NCI-H82 treated with DMSO at 0.1 percent for 48 hours (cell line): ENCODE data around the gene DDAH1.
"Not testable (repeated sequence)": the region's sequence is repeated elsewhere in the genome, so short reads cannot be mapped to it uniquely, and the experiment has no call there.

Experiments
- DNase-seq: peaks from one replicate; lab custom pipeline; 2025; ENCODE audit not compliant: unreplicated experiment; lab: John Stamatoyannopoulos, UW

DDAH1 gene

DNA sequence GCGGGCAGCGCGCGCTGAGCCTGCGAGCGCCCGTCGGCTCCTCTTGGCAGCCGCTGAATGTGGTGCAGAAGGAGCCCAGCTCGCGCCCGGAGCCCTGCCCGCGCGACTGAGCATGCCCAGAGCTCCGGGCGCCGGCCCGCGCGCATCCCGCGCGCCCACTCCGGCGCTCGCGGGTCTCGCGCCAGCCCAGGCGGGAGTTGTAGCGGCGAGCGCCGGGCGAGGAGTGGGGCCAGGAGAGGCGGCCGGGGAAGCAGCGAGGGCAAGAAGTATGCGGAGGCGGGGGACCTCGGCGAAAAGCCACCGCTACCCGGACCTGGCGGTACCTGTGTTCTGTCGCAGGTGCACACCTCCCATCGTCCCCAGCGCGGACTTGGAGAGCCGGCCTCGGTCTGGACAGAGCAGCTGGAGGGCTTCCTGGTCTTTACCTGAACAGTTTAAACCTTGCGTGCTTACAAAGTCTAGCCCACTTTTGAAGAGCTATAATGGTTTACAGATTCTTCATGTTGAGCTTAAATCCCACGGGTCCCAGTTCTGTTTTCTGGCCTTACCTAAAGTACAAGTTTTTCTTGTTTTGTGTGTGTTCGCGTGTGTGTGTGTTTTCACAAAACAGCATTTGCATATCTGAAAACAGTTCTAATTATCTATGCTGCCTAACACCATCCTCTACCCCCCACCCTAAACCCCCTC lies at the start of gene DDAH1:
TSS of gene DDAH1 (minus strand) at position 61 of the 687 bp plus-strand sequence. CDS start 114 bp downstream, outside the sequence.
- no peak for DNase-seq

DNA sequence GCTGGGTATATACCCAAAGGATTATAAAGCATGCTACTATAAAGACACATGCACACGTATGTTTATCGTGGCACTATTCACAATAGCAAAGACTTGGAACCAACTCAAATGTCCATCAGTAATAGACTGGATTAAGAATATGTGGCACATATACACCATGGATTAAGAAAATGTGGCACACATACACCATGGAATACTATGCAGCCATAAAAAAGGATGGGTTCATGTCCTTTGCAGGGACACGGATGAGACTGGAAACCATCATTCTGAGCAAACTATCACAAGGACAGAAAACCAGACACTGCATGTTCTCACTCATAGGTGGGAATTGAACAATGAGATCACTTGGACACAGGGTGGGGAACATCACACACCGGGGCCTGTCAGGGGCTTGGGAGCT lies 49.0 kb upstream of the DDAH1 start:
- DNase-seq = not testable (repeated sequence)

DNA sequence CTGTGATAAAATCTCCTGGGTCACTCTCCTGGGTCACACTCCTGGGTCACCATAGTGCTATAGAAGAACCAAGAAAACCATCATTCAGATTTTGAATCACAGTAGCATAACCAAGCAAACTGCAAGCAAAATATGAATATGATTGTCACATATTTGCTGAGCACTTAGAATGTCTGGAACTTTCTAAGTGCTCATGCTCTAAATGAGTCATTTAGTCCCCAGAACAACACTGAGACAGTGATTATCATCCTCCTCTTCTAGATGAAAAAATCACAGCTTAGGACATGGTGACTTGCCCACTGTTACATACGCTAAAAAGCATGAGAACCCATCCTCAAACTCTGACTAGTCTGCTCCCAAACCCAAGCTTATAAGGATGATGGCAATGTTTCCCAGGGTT lies 39.5 kb upstream of the DDAH1 start:
- DNase-seq = no peak

DNA sequence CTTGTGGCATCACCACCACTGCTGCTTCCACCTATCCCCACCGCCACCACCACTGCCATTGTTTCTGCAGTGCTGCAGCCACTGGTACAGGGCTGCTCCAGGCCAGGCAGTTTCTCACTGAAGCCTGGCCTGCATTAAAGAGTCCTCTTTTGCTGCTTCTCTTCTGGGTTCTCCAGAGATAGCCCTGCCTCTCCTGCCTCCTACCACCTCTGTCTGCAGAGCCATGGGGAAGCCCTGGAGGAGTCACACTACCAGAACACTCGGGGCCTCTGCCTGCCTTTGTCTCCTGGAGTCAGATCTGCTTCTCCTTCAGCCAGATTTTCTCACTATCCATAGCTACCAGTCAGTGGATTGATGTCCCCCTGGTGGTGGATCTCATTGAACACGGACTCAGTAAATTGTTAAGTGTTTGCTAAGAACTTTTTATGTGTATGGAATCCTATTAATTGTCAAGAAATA lies 37.7 kb upstream of the DDAH1 start:
- DNase-seq = peak; percentile 30

DNA sequence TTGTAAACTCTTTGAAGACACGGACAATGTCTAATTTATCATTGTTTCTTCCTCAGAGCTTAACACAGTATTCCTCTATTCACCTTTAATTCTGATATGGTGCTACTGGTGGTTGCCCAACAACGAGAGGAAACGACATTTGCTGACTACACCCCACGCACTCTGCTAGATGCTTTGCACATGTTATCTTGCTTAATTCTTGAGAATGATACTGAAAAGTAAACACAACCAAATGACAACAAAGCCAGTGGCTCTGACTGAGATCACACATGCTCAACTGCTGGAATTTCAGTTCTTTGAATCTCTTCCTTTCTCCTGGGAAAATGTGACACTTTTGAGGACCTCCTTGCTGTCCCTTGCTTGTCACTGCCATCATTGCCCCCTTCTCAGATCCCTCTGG lies 37.2 kb upstream of the DDAH1 start:
- no peak for DNase-seq

DNA sequence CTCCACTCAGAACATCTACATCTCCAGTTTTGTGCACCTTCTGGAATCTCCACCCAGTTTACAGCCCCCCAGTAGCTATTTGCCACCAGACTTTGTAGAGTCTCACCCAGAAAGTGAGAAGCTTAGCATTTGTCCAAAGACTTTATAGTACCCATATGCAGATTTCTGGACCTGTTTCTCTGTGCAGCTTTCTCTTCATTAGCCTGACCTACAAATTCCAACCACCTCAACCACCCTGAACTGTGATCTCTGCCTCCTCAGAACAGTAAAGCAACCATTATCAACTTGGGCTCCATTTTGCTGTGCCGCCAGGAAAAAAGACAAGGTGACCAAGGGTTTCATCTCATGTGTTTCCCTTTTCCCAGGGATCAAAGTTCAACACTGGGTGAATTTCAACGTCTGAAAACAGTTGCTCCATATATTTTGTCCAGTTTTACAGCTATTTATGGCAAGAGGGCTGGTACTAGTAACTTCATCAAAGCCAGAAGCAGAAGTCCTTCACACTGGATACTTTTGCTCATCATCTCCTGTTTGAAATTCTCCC lies 36.5 kb upstream of the DDAH1 start:
- no peak for DNase-seq

DNA sequence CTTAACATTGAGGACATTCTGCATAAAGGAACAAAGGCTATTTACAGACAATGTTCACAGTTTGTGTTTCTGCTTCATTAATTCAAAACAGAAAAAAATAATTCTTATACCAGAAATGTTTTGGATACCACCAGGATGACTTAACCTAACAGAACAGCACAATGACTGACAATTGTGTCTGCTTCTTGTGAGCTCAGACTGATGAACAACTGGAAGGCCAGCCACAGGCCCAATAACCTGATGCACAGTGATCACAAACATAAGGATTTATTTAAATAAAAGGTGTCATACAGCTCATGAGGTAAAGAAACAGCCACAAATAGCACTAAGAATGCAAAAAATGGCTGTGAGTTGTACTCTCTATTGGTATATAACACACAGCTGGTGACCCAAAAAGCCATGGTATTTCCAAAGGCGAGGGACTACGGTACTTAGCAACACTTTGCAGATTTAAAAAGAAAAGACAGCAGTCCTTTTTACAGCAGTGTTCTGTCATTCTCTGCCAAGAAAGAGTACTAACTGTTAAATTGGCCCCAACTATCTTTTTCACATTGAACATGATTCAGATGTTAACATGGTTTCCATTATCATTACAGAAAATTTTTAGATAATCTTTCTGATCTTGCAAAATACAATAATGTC lies 32.1 kb upstream of the DDAH1 start:
- DNase-seq = no peak

DNA sequence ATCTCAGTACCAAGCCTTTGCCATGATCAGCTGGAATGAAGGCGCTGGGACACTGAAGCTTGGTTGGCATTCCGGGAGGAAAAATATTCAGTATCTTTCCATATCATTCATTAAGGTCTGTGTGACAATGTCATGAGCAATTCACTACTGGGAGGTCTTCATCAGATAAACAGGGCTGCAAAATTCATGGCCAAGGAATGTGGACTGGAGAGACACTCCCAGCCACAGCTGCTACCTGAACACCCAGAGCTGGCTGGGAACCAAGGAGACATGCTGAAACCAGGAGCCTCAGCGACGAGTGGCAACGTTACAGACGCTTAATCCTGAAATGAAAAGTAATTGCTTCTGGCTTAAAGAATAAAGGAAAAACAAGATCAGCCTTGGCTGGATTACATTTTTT lies 30.6 kb upstream of the DDAH1 start:
- DNase-seq = peak; percentile 80

DNA sequence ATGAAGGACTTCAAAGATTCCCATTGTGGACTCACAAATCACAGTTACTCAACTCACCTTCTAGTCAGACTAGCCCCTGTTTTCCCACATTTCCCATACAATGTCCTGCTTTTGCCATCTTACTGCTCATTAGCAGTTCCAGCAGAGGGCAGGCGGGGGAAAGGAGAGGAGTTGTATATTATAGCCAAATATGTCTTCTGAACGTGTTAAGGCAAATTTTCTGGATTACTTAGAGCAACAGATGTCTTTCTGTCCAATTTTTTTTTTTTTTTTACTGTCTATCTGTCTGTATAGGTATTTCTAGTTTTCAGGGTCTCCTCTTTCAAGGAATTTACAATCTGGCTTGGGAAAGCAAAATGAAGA lies 29.9 kb upstream of the DDAH1 start:
- no peak for DNase-seq

DNA sequence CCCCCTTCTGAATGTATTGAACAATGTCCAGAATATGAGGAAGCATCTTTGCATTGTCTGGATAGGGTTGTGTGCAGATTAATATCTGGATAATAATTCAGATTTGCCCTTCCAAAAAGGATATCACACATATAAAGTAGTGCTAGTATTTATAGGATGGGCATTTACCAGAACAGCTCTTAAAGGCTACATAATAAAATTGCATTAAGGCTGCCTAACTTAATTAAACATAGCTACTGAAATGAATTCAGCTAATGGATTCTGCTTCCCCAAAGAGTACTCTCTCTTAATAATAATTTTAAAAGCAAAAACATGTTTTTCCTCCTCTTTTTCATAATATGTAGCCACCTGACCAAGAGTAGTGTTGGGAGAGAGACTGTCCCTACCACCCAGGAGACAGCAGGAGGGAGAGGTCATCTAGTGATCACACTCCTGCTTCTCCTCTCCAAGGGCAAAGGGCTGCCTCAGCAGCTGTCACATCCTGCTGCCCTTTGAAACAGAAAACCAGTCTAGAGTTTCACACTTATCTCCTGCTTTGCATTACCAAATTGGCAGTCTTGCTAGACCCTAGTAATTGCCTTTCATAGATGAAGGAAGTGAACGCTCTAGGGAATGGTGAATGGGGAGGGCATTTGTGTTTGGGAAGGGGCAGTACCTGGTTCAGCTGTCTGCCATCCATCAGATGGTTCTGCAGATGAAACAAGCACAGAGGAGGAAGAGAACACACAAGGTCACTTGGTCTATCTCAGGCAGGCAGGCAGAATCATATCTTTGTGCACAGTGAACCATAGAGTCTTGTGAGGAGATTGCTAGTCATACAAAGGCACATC lies 29.3 kb upstream of the DDAH1 start:
- peak; percentile 83 for DNase-seq

DNA sequence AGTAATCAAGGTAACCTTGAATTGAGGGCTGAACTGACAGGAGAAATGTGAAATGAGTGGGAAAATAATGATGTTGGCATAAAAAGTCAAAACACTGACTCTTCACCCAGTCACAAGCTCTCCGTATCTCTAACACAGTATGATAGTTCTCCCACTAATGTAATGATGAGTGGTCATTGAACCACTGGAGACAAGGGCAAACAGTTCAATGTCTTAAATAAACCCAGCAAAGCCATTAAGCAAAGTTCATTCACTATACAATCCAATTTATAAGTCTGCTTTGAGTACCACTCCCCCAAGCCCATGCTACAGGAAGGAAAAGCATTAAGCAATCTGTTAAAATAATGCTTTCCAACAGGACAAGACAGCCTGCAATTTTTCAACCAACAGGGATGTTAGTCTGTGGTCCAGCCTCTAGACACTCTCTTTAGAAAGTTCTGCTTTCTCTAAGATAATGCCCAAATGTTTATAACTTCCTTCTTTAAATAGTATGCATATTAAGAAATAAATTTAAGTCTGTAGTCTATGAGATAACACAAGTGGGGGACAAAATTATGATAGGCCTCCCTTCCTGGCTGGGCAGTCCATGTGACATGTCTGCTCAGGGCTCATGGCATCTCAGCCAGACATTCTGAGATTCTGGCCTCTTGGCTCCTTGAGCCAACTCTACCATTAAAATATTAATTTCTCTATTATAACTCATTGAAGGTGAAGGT lies 25.5 kb upstream of the DDAH1 start:
- peak; percentile 40 for DNase-seq

DNA sequence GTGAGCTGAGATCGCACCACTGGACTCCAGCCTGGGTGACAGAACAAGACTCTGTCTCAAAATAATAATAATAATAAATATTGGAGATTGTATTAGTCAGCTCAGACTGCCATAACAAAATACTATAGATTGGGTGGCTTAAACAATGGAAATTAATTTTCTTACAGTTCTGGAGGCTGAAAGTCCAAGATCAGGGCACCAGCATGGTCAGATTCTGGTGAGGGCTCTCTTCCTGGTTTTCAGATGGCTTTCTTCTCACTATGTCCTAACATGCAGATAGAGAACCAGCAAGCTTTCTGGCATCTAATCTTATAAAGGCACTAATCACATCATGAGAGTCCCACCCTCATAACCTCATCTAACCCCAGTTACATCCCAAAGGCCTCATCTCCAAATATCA lies 23.2 kb upstream of the DDAH1 start:
- DNase-seq = no peak

DNA sequence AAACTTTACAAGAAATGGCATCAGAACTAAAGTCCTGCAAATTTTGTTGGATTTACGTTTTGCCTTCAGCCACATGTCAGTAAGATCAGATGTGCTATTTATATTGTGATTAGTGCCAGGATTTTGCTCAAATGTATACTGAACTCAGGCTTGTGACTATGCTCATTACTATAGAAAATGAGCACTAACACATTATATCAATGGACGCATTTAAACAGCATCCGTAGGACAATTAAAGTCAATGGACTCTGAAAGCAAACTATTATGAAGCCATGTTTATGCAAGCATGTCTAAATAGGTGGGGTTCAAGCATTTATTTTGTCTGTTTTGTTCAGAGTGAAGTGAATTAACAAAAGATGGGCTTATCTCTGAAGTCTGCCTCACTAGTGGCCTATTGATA lies 20.6 kb upstream of the DDAH1 start:
- DNase-seq = no peak

DNA sequence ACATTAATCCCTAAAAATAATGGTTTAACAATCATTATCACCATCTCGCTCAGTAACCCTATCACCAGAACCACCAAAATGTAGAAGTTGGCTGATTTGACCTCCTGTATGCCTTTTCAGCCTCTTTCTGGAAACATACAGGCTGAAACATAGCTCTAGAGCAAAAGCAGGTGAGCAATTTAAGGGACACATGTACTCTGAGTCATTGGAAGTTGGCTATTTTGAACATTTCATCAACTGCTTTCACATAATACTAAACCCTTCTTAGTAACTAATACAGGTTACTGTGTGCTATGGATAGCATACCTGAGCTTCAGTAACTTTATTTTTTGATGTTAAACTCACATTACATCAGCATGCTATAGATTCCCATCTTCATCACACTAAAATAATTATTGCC lies 19.8 kb upstream of the DDAH1 start:
- DNase-seq = no peak

DNA sequence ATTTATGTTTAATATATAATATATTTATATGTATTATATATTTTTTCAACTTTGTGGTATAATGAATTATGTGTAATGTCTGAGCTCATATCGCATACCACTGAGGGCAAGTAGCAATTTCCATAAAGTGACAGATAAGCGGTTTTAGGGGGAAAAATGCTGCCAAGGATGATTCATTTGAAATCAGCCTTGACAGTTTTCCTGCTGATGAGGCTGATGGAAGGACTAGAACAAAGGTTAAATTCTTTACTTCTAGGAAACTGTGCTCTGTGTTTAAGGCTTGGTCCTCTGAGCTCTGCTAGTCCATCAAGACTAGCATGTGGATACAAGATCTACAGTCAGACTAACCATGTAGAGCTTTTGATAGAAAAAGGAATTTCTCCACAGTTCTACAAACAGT lies 19.3 kb upstream of the DDAH1 start:
- no peak for DNase-seq

DNA sequence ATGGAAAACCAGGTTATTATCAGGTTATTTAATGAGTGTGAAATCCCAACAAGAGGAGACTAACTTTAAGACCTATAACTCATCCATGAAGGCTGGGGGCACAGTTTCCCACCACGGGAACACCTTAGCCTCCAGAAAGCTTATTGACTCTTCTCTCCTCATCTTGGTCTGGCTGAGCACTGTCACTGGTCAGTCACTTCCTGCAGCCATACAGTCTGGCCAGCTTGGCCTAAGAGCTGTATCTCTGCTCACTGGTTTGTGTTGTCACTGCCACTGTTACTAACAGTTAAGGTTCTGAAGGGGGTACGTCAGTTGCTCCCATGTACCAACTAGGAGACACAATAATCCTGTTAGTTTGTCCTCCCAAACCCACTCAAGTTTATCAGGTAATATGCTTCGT lies 16.7 kb upstream of the DDAH1 start:
- DNase-seq = no peak

DNA sequence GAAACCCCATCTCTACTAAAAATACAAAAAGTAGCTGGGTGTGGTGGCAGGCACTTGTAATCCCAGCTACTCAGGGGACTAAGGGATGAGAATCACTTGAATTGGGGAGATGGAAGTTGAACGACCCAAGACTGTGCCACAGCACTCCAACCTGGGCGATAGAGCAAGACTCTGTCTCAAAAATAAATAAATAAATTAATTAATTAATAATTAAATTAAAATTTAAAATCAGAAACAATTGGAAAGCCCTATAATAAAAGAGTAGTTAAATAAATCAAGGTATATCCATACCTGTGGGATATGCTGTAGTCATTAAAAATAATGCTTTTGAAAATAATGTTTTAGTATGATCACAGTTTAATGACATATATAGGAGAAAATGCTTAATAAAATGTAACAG lies 15.6 kb upstream of the DDAH1 start:
- DNase-seq = no peak

DNA sequence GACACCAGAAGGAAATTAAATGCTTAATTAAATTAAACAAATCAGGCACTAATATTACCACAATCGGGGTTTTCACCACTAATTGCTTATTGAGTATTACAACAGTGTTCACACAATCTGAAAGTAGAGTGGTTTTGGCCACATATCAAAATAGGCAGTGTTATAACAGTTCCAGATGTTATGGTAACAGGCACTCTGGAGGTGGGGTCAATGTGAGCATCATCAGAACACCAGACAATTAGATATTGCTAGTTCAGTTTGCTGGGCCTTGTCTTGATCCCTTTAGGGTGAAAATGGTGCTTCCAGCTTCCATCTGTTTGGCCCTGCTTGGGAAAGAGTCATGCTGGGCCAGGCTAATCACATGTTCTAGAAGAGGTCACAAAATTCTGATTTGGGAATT lies 14.5 kb upstream of the DDAH1 start:
- no peak for DNase-seq

DNA sequence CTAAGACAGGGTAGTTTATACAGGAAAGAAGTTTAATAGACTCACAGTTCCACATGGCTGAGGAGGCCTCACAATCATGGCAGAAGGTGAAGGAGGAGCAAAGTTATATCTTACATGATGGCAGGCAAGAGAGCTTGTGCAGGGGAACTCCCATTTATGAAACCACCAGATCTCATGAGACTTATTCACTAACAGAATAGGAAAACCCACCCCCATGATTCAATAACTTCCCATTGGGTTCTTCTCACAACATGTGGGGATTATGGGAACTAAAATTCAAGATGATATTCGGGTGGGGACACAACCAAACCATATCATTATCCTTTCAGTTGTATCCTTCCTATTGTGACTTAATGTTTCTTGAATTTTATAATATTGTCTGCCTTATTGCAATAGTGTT lies 13.4 kb upstream of the DDAH1 start:
- no peak for DNase-seq

DNA sequence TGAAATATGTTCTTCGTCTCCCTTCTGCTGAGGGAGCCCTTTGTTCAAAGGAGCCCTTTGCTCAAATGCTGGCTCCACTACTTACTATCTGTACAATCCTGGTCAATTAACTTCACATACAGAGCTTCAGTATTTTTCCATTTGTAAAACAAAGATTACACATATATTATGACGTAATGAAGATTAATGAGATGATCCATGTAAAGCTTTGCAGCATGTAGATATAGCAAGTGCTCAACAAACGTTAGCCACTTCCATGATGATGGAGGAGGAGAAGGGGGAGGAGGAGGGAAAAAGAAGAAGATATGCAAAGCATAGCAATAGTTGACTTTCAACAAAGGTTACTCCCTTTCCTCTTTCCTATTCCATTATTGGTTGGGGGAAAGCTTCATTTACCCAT lies 10.1 kb upstream of the DDAH1 start:
- DNase-seq = no peak

DNA sequence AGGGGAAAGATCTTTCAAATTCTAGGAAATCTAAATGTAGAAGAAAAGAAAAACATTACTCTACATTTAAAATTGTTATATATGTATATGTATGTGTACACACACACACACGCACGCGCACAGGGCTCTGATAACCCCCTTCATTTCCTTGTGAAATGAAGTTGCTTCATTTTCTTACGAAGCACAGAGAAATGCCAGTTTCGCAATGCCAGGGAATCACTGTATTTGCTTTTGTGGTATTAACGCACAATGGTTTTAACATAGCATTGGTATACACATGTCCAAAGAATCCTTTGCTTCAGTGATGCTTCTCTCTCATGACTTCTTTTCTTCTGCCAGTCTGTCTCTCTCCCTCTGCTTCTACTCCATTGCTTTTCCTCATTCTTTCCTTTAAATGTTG lies 8.4 kb upstream of the DDAH1 start:
- no peak for DNase-seq
